ENCODE measurements around the gene ACAT2.

Gene ACAT2

GRCh38 chr6:159788276-159788675 lies 26.4 kb downstream of the ACAT2 start (continued):
- TF ChIP-seq, protein P1, sequence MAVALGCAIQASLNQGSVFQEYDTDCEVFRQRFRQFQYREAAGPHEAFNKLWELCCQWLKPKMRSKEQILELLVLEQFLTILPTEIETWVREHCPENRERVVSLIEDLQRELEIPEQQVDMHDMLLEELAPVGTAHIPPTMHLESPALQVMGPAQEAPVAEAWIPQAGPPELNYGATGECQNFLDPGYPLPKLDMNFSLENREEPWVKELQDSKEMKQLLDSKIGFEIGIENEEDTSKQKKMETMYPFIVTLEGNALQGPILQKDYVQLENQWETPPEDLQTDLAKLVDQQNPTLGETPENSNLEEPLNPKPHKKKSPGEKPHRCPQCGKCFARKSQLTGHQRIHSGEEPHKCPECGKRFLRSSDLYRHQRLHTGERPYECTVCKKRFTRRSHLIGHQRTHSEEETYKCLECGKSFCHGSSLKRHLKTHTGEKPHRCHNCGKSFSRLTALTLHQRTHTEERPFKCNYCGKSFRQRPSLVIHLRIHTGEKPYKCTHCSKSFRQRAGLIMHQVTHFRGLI (tag by site-specific recombination; IDR thresholded peaks at IDR 0.05), result no peak
- no peak for TF ChIP-seq ZNF169 (tag by site-specific recombination; IDR thresholded peaks at IDR 0.05)
- no peak for TF ChIP-seq ZNF202 (tag by site-specific recombination; IDR thresholded peaks at IDR 0.05; ENCODE audit: borderline replicate concordance)
- TF ChIP-seq ZNF239 (tag by site-specific recombination; IDR thresholded peaks at IDR 0.05), result no peak
- TF ChIP-seq SCRT1 (tag by site-specific recombination; IDR thresholded peaks at IDR 0.05; ENCODE audit: borderline replicate concordance), result peak; percentile 62; the same call in 1 of the 2 replicates
- TF ChIP-seq ZNF558 (tag by site-specific recombination; IDR thresholded peaks at IDR 0.05), result no peak

- H3K9me3 ChIP-seq (ENCODE audit: control insufficient read depth, insufficient read depth, low read depth, low read length), result no peaks in the 10 kb centered on the region
- H3K4me1 ChIP-seq (ENCODE audit: control insufficient read depth, insufficient read depth, low read length), result peaks cover 8% of the 10 kb centered on the region
- ChIA-PET CTCF (interaction anchor here (0.7 to 2.3 kb wide), 4 partner anchors 10 to 614 kb away, joined by 3 to 17 read pairs (median 4); no protein-coding TSS in a partner anchor), POLR2A (interaction anchor here (0.8 to 4.2 kb wide), 17 partner anchors 9 to 95 kb away, joined by 3 to 115 read pairs (median 8); partner anchors contain the start of genes ACAT2, SOD2 and WTAP)
- peaks cover 30 to 74% of the 10 kb centered on the region in 2 experiments for H3K36me3 ChIP-seq (ENCODE audit: control insufficient read depth in 2 of 2, insufficient read depth in 1 of 2, low read length in 2 of 2)
- TF ChIP-seq, protein P2, sequence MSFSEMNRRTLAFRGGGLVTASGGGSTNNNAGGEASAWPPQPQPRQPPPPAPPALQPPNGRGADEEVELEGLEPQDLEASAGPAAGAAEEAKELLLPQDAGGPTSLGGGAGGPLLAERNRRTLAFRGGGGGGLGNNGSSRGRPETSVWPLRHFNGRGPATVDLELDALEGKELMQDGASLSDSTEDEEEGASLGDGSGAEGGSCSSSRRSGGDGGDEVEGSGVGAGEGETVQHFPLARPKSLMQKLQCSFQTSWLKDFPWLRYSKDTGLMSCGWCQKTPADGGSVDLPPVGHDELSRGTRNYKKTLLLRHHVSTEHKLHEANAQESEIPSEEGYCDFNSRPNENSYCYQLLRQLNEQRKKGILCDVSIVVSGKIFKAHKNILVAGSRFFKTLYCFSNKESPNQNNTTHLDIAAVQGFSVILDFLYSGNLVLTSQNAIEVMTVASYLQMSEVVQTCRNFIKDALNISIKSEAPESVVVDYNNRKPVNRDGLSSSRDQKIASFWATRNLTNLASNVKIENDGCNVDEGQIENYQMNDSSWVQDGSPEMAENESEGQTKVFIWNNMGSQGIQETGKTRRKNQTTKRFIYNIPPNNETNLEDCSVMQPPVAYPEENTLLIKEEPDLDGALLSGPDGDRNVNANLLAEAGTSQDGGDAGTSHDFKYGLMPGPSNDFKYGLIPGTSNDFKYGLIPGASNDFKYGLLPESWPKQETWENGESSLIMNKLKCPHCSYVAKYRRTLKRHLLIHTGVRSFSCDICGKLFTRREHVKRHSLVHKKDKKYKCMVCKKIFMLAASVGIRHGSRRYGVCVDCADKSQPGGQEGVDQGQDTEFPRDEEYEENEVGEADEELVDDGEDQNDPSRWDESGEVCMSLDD (tag by site-specific recombination; IDR thresholded peaks at IDR 0.05), result 0 out of 2 replicates have a peak, but pooled peaks have one; percentile 49
- TF ChIP-seq ZBTB26 (tag by site-specific recombination; optimal IDR thresholded peaks at IDR 0.05), result peak; percentile 53
- TF ChIP-seq ZBTB8A (tag by site-specific recombination; IDR thresholded peaks at IDR 0.05), result peak; percentile 42
- TF ChIP-seq, protein P3, sequence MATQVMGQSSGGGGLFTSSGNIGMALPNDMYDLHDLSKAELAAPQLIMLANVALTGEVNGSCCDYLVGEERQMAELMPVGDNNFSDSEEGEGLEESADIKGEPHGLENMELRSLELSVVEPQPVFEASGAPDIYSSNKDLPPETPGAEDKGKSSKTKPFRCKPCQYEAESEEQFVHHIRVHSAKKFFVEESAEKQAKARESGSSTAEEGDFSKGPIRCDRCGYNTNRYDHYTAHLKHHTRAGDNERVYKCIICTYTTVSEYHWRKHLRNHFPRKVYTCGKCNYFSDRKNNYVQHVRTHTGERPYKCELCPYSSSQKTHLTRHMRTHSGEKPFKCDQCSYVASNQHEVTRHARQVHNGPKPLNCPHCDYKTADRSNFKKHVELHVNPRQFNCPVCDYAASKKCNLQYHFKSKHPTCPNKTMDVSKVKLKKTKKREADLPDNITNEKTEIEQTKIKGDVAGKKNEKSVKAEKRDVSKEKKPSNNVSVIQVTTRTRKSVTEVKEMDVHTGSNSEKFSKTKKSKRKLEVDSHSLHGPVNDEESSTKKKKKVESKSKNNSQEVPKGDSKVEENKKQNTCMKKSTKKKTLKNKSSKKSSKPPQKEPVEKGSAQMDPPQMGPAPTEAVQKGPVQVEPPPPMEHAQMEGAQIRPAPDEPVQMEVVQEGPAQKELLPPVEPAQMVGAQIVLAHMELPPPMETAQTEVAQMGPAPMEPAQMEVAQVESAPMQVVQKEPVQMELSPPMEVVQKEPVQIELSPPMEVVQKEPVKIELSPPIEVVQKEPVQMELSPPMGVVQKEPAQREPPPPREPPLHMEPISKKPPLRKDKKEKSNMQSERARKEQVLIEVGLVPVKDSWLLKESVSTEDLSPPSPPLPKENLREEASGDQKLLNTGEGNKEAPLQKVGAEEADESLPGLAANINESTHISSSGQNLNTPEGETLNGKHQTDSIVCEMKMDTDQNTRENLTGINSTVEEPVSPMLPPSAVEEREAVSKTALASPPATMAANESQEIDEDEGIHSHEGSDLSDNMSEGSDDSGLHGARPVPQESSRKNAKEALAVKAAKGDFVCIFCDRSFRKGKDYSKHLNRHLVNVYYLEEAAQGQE (tag by site-specific recombination; IDR thresholded peaks at IDR 0.05), result 0 out of 2 replicates have a peak, but pooled peaks have one; percentile 16
- peak; percentile 83 for TF ChIP-seq ZIC2 (tag by site-specific recombination; IDR thresholded peaks at IDR 0.05)
- TF ChIP-seq ZNF658 (tag by site-specific recombination; IDR thresholded peaks at IDR 0.05), result no peak
- no peak for TF ChIP-seq KLF7 (tag by site-specific recombination; IDR thresholded peaks at IDR 0.05; ENCODE audit: borderline replicate concordance)
- TF ChIP-seq, protein P1 (tag by site-specific recombination; IDR thresholded peaks at IDR 0.05), result no peak
- no peak for TF ChIP-seq ZNF324 (tag by site-specific recombination; IDR thresholded peaks at IDR 0.05)
- H3K27ac ChIP-seq (ENCODE audit: extremely low read depth, low read depth, low read length), result peak overlapping the region; percentile 62
- peak overlapping the region; percentile 98 for H3K4me3 ChIP-seq (ENCODE audit: low read depth, low read length)
These were observed 27.0 kb downstream of the ACAT2 start for GRCh38 chr6:159788753-159789376.
